Brain microvascular endothelial cell (primary cell): ENCODE results near the gene TEX38.

Experiments used
- DNase-seq: peaks from one replicate; pipeline ENCODE4 v3.0.0-alpha.2; 2020
- H3K27ac ChIP-seq: fragments of 250-450 bp; sonication (Bioruptor Pico); 2 replicates; pipeline ENCODE4 v1.5.1; 2020; ENCODE audit warnings: mild to moderate bottlenecking, moderate library complexity
- H3K27me3 ChIP-seq: fragments of 250-450 bp; sonication (Bioruptor Pico); replicated peaks from 2 replicates; pipeline ENCODE4 v1.5.1; 2020; ENCODE audit warnings: mild to moderate bottlenecking
- H3K36me3 ChIP-seq: fragments of 250-450 bp; sonication (Bioruptor Pico); replicated peaks from 2 replicates; pipeline ENCODE4 v1.5.1; 2020; ENCODE audit warnings: mild to moderate bottlenecking
- H3K4me3 ChIP-seq: 2 replicates; pipeline ENCODE4 v1.5.1; 2011; ENCODE audit warnings: low read depth, mild to moderate bottlenecking, control low read depth, low read length, moderate library complexity
- in situ Hi-C: cut with HindIII; loops from 2 replicates; pipeline ENCODE4 v1.10.0; 2017; ENCODE audit warnings: low sequenced_read_pairs, low pct_ligation_motif_present
- TF ChIP-seq, protein P1 (sequence below): IDR thresholded peaks from 2 replicates; pipeline ENCODE4 v1.5.1; 2011; ENCODE audit warnings: low read depth, mild to moderate bottlenecking, moderate library complexity, low read length, control low read depth, inconsistent platforms; ENCODE audit errors: missing control alignments

TEX38 gene

DNA sequence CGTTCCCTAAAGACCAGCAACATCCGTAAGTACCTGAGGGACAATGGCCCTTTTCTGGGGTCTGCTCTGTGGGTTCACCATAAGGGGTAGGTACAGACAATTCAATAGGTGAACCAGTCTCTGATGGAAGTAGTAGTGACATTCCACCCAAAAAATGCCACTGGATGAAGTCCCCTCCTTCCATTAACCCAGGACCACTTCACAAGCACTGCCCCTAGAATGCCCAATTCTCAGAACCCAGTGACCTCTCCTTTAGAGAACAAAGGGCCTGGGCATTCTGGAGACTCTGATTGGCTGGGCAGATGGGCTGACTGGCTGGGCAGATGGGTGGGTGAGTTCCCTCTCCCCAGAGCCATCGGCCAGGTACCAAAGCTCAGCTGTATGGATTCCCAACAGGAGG lies at the start of gene TEX38:
Gene TEX38, plus strand, starts transcription at position 301 of the 400 bp plus-strand sequence. Its CDS starts 81 bp downstream, at position 382.
- Histone ChIP-seq H3K4me3 (no peak within 1 kb of the TSS), H3K27me3 (no peaks in the 10 kb centered on the region), H3K27ac (no peak within 1 kb of the TSS), H3K36me3 (peaks cover 13% of the 10 kb centered on the region)
- in situ Hi-C loops = no loop called here
- DNase-seq = no peak
- TF ChIP-seq, protein P1, sequence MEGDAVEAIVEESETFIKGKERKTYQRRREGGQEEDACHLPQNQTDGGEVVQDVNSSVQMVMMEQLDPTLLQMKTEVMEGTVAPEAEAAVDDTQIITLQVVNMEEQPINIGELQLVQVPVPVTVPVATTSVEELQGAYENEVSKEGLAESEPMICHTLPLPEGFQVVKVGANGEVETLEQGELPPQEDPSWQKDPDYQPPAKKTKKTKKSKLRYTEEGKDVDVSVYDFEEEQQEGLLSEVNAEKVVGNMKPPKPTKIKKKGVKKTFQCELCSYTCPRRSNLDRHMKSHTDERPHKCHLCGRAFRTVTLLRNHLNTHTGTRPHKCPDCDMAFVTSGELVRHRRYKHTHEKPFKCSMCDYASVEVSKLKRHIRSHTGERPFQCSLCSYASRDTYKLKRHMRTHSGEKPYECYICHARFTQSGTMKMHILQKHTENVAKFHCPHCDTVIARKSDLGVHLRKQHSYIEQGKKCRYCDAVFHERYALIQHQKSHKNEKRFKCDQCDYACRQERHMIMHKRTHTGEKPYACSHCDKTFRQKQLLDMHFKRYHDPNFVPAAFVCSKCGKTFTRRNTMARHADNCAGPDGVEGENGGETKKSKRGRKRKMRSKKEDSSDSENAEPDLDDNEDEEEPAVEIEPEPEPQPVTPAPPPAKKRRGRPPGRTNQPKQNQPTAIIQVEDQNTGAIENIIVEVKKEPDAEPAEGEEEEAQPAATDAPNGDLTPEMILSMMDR = no peak

DNA sequence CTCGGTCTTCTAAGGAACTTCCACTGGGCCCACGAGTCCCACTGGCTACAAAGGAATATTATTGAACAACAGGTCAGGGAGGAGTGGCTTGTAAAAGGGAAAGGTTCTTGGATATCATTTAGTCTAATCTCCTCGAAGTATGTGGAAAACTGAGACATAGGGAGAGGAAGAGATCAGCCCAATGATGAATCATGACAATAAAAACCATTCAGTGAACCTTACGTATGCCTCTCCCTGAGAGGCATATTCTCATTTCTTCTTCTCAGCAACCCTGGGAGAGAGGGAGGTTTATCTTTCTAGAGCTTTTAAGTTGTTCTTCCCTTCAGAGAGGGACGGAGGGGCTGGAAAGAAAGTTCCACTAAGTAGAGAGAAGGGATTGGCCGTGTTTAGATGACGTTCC lies 49.7 kb upstream of the TEX38 start:
- no peaks in the 10 kb centered on the region for H3K27me3 ChIP-seq
- no peak overlapping the region for H3K4me3 ChIP-seq
- no peak for DNase-seq
- TF ChIP-seq, protein P1 = no peak
- in situ Hi-C loops = no loop called here
- H3K27ac ChIP-seq = peak overlapping the region; percentile 7
- H3K36me3 ChIP-seq = no peaks in the 10 kb centered on the region

DNA sequence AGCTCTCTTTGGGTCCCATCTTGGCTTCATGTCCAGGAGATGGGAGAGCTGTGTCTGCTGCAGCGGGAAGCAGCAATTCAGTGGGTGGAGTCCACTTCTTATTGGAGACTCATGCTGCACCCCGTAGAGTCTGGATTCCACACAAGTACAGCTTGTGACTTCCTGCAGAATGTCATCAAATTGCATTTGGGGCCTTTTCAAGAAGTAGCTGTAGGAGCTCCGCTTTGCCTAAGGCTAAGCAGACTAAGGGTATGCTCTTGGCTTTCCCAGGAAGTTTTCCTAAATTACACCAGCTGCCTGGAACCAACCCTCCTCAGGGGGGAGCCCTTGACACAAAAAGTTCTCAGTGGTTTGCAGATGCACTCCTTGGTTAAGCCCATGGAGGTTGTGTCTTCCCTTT lies 49.3 kb upstream of the TEX38 start:
- peak; percentile 31 for DNase-seq
- in situ Hi-C loops = no loop called here
- TF ChIP-seq, protein P1 = peak; percentile 68
- Histone ChIP-seq H3K27ac (peak overlapping the region; percentile 7), H3K4me3 (no peak overlapping the region), H3K27me3 (no peaks in the 10 kb centered on the region), H3K36me3 (no peaks in the 10 kb centered on the region)

GRCh38 chr1:46623743-46624644 lies 47.7 kb upstream of the TEX38 start:
- Histone ChIP-seq H3K4me3 (no peak overlapping the region), H3K36me3 (no peaks in the 10 kb centered on the region), H3K27ac (no peak overlapping the region), H3K27me3 (no peaks in the 10 kb centered on the region)
- TF ChIP-seq, protein P1 = no peak
- in situ Hi-C loops = no loop called here
- no peak for DNase-seq

- in situ Hi-C loops = no loop called here
- TF ChIP-seq, protein P1 = no peak
- no peak overlapping the region for H3K4me3 ChIP-seq
- no peak overlapping the region for H3K27ac ChIP-seq
- H3K27me3 ChIP-seq = no peaks in the 10 kb centered on the region
- peaks cover 13% of the 10 kb centered on the region for H3K36me3 ChIP-seq
- no peak for DNase-seq
Measured at GRCh38 chr1:46630719-46631118, 40.9 kb upstream of the TEX38 start.
